Activated CD4-positive, CD25-positive, alpha-beta regulatory T cell (primary cell): ENCODE results near the gene TTLL5.

Experiments
- DNase-seq, 4 experiments: peaks; one replicate each; lab custom pipeline; 2025; lab: John Stamatoyannopoulos, UW

Gene TTLL5, protein sequence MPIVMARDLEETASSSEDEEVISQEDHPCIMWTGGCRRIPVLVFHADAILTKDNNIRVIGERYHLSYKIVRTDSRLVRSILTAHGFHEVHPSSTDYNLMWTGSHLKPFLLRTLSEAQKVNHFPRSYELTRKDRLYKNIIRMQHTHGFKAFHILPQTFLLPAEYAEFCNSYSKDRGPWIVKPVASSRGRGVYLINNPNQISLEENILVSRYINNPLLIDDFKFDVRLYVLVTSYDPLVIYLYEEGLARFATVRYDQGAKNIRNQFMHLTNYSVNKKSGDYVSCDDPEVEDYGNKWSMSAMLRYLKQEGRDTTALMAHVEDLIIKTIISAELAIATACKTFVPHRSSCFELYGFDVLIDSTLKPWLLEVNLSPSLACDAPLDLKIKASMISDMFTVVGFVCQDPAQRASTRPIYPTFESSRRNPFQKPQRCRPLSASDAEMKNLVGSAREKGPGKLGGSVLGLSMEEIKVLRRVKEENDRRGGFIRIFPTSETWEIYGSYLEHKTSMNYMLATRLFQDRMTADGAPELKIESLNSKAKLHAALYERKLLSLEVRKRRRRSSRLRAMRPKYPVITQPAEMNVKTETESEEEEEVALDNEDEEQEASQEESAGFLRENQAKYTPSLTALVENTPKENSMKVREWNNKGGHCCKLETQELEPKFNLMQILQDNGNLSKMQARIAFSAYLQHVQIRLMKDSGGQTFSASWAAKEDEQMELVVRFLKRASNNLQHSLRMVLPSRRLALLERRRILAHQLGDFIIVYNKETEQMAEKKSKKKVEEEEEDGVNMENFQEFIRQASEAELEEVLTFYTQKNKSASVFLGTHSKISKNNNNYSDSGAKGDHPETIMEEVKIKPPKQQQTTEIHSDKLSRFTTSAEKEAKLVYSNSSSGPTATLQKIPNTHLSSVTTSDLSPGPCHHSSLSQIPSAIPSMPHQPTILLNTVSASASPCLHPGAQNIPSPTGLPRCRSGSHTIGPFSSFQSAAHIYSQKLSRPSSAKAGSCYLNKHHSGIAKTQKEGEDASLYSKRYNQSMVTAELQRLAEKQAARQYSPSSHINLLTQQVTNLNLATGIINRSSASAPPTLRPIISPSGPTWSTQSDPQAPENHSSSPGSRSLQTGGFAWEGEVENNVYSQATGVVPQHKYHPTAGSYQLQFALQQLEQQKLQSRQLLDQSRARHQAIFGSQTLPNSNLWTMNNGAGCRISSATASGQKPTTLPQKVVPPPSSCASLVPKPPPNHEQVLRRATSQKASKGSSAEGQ (N-terminal part only)

DNA sequence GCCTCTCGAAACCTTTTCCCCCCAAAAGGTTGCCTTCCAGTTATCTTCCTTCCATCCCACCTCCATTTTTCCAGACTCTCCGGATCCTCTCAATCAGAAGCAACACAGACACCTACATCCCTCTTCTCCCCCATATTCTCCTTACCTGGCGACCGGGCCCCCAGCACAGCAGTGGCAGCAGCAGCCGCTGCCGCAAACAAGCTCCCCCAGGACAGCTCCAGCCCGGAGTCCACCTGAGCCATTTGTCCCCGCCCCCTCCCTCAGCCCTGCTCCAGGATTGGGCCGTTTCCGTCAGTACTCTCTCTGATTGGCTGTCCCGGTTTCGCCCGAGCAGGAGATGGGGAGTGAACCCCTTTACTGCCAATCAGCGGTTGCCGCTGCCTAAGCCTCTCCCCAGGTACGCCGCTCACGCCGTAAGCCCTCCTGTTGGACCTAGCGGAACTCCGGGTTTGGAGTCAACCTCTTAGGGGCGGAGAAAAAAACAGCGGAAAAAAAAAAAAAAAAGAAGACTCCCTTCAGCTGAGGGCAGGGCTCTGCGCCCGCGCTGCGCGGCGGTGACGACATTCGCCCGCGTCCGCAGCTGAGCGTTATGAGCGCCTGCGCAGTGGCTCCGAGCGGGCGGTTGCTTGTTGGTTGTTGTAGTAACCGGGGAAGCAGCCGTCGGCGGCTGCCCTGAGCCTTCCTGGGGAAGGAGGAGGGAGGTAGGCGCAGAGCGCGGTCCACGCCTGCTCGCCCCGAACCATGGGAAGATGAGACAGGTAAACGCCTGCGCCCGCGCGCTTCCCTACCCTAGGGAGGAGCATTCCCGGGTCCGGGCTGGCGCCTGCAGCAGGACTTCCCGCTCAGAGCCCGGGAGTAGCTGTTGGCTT lies at the start of gene TTLL5, which contains the start of gene ERG28:
Gene TTLL5, plus strand, starts transcription at position 617 of the 869 bp plus-strand sequence. CDS start 1,904 bp downstream, outside the sequence.
Gene ERG28, minus strand, starts transcription at position 247 of the 869 bp plus-strand sequence. CDS start 3,374 bp downstream, outside the sequence.
- peak; percentile 91 to 96 (median 96) for DNase-seq

DNA sequence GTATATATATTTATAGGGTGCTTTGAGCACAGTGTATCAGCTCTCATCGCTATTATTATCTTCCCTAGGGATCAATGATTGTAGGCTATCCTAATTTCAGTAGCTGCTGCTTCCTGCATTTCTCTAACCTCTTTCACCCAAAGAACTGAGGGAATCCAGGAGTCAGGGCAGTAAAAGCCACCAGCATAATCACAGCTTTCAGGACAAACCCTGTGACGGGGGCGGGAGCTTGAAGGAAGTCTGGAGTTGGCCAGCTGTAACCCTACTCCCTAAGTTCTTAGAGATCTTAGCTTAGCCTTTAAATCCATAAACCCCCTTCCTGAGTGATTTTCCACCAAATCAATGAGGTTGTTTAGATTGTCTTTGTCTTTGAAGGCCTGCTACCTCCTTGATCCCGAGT lies 48.9 kb upstream of the TTLL5 start:
- no peak for DNase-seq

DNA sequence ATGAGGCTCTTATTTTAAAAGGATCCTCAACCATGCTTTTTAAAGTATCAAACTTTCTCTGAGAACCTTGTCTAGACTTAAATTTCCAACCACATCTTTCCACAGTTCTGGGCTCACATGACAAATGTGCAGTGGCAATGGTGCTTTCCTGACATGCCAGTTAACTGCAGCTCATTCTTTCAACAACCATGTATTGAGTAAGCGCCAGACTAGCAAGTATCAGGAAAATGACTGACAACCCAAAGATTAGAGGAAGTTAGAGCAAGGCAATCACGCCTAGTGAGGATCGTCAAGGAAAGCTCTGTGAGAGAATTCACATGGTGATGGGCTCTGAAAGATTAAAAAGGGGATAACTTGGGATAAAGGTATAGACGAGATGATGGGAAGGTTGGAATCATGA lies 46.9 kb upstream of the TTLL5 start:
- DNase-seq = no peak

DNA sequence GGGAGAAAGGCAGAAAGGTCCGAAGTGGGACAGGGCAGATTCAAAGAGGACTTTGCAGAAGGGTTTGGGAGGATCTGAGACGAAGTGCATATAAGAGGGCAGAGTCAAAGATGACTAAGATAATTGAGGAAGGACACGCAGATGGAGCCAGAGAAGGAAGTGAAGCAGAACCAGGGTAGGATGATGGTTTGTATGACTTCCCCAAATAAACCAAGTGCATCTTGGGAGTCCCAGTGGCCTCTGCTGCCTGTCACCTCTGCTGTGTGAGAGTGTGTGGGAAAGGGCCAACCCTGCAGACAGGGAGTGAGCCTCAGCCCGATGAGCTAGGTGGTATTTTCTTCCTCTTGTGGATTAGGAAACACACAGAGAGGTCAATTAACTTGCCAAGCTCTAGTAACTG lies 45.8 kb upstream of the TTLL5 start:
- no peak for DNase-seq

DNA sequence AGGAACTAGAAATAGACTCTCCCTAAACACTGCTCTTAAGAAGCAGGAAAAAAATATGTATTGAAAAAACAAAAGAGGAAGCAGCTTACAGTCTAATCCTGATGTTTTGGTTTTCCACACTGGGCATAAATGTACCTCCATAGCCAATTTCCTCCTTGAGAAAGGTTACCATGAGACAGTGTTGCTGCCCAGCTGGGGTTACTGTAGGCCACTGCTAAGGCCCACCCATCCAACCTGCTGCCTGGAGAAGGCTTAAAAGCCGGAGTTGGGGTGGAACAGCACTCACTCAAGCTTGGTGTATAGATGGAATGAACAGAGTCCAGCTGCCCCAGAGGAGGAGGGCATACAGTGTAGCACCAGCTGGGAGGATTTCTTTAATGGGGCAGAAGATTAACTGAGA lies 41.5 kb upstream of the TTLL5 start:
- no peak for DNase-seq

DNA sequence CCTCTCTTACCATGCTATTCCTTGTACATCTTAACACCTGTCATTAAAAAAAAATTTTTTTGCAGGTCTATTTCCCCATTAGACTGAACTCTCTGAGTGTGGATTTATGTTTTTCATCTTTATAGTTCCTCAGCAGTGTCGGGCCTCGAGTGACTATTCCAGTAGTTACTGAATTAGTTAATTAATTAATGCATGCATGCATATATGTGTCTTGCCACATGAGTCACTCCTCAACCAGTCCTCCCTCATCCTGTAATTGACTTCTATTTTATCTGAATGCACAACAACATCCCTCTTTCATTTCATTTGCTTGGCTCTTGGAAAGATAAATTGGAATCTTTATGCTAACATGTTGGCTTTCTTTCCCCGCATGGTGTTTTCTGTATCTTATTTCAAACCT lies 36.0 kb upstream of the TTLL5 start:
- DNase-seq = no peak

DNA sequence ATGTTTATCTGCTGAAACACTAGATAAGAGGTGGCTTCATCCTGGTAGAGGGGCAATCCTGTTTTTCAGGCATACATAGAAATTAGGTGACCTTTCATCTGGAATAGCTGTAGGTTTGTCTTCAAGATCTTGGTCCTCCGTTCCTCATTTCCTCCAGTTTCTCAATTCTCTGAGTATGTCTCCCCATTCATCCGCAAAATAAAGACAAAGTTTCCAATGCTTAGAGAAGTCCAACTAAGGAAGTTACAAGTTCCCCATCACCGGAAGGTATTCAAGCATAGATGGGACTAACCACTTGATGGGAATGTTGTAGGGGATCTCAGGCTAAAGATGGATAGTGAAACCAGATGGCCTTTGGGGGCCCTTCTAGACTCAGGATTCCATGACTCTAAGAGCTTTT lies 34.6 kb upstream of the TTLL5 start:
- DNase-seq = no peak

DNA sequence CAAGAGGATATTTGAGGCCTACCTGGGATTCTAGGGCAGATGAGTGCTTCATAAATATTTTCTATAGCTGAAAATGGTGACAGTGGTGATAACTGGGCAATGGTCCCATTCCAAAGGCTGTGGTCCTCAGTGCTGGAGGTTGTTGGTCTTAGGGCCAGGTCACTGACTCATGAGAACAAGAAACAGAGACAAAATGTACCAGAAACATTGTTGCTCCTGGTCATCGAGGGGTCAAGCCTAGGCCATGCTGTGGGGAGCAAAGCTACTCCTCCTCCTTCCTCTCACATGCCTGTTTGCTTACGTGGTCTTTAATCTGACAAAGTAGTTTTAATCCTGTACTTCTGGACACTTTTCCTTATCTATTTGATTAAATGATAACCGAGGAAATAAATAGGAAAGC lies 34.2 kb upstream of the TTLL5 start:
- no peak for DNase-seq

DNA sequence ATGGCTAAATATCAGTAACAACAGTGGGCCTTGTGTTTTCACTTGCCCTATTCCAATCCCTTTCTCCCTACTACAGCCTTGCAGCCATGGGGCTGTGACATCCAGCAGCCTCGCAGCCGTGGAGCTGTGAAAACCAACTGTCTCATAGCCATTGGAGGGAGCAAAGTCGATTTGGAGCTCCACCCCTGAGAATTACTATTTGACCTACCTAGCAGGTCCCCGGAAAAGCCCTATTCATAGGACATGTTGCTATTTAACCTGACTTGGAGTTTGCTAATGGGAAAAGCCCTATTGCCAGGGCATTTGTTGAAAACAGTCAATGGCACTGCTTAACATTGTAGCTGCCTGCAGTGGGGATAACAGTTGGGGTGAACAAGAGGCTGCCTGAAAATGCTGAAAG lies 33.6 kb upstream of the TTLL5 start:
- DNase-seq = no peak

DNA sequence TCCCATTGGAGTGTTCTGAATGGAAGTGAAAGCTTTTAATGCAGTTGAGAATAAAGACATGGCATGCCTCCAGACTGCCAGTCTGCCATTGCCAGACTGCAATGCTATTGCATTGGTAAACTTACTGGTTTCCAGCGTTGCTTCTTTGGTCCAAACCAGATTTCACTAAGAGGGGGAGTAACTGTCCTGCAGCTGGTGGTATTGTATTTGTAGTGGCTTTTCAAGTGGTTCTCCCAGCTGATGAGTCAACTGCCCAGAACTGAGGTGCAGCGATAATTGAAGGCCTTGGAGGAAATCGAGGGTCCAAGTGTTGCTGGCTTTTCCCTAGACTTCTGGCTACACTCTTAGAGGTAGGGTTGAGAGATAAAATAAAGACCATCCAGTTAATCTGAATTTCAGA lies 32.2 kb upstream of the TTLL5 start:
- no peak for DNase-seq

DNA sequence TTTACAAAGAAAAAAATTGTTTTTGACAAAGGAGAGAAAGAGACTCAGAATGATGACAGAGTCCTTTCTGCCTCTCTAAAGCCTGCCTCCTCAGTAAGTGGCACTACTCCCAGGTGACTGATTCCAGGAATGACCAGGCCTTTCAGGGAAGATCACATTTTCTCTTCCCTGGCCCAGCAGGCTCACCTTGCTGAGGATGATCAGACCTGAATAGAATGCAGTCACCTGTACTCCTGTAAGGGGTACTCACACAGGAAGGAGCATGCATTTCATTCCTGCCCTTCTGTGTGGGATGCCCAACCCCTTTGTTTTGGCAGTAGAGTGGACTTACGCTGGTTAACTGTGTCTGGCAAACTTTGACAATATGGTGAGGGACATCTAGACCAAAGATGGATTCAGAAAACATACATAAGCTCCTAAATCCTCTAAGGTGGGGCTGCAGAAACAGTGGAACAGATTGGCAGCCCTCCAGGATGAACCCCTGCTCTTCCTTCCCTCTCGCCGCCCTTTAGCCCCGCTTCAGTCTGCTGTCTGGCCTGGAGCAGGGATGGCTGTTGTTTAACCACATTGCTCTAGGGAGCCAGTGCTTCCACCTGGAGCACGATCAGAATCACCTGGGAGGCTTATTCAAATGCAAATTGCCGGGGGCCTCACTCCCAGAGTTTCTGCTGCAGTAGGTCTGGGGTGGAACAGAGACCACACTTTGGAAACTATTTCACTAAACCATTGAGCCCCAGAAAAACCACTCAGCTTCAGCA lies 30.2 kb upstream of the TTLL5 start:
- no peak for DNase-seq

DNA sequence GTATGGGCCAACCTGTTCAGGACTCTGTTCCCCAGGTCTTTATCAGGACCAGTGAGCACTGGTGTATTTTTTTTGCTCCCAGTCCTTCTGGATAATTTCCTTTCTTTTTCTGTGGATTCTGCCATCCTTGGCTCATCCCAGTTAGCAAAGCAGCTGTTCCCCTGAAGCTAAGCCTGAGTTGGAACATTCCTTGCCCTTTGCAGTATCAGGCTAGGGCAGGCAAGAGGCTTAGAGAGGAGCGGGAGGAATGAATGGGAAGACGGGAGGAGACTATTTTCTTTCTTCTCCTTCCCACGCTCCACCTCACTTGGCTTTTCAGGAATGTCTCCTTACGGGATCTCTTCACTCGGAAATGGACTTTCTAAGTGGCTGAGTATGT lies 29.6 kb upstream of the TTLL5 start:
- DNase-seq = no peak

DNA sequence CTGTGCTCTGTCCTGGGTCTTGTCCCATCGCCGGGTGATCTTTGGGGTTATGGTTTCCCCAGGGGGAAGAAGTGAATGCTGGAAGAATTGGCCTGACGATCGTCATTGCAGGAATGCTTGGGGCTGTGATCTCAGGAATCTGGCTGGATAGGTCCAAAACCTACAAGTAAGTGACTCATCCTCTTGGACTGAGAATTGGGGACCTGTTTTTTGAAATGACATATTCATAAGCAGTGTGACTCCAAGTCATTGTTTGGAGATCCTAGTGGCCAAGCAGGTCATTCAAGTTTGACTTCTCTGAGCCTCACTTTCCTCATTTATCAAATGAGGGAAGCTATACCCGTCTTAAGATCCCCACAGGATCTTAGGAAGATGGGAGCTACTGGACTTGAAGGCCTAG lies 26.2 kb upstream of the TTLL5 start:
- no peak for DNase-seq

DNA sequence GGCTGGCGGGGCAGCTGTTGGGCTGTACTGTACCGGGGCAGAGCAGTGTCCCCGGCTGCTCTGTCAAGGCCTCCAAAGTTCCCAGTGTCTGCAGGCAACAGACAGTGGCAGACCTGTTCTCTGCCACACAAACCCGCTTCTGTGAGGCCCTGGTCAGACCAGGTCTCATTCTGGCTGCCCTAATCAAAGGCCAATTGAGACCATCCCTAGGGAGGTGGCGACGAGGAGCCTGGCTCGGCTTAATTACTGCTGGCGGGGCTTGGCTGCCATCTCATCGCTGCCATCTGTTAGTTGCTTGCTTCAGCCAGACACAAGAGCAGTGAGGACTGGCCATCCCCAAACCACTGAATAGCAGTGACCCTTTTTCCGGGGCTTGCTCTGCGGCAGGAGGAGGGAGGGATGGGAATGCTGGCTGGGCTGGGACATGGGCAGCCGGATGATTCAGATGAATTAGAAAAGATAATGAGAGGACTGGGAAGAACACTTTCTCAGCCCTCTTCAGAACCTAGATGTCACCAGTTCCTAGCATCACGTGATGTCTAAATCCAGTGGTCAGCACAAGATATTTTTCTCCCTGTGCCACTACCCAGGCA lies 24.9 kb upstream of the TTLL5 start:
- DNase-seq = no peak

DNA sequence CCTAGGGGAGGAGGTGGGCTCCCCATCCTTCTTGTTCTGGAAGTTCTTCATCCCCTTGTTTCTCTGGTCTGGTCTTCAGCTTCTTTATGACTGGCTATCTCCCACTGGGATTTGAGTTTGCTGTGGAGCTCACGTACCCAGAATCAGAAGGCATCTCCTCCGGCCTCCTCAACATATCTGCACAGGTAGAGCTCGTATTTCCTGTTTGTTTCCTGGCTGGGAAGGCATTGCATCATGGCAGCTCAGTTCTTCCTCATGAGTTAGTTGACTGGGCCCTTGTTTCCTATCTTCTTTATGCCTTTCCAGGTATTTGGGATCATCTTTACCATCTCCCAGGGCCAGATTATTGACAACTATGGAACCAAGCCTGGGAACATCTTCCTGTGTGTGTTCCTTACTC lies 20.2 kb upstream of the TTLL5 start:
- no peak for DNase-seq

DNA sequence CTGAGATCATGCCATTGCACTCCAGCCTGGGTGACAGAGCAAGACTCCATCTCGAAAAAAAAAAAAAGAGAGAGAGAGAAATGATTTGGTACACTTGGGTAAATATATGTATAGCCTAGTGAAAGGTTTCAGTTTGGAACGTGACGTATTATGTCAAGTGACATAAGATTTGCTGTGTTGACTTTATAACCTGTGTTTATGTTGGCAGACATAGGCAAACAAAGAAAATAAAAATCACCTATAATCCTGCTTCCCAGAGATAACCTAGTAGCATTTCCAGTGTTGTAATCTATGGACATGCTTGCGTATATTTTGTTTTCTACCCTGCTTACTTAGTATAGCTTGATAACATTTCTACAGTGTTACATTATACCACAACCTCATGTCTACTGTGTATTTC lies 17.1 kb upstream of the TTLL5 start:
- no peak for DNase-seq

DNA sequence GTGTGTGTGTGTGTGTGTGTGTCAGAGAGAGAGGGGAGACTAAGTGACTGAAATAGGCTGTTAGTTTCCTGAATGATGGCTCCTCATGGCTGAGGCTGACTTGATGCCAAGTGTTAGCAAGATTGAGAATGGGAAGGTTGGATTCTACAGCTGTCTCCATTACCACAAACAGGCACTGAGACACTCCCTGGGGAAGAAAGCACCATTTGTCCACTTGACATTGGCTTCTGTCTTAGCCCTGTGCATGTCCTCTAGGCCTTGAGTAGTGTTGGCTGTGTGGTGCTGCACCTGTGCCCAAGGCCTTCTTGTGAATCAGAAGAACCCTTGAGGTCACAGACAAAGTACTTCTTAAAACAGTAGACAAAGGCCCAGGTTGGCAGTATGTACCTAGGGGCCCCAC lies 16.0 kb upstream of the TTLL5 start:
- DNase-seq = no peak

DNA sequence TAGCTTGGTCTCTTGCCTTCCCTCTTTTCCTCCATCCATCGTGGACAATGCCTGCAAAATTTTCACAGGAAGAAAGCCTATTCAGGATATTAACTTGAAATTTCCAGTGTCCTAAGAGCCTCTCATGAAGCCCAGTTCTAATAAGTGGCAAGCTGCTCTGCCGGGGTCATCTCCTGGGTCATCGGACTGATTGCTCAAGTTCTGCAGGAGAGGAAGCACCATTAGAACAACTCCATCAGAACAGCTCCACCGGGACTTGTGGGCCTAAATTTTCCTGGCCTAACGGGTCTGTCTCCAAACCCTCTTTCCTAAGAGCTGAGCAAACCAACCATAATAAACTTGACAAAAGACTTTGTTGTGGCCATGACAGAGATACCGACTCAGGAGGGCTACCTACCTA lies 14.3 kb upstream of the TTLL5 start:
- no peak for DNase-seq

DNA sequence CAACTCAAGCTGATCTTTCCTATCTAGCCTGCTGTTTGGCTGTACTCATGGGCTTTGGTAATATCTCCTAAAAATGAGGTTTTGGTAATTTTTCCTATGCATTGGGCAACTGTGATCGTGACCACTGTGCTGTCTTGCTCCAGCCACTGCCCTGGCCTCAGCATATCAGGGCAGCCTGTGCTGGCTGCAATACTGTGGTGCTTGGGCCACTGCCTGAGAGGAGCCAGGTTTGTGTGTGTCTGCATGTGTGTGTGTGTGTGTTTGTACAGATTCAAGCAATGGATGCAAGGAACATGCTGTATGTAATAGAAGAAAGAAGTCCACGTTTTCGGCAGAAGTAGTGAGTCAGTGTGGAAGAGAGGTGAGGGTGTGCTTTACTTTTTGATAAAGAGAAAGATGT lies 13.4 kb upstream of the TTLL5 start:
- DNase-seq = no peak
